T-helper 1 cell (primary cell): ENCODE results near the gene STX1A.
"Not testable (repeated sequence)": the region's sequence is repeated elsewhere in the genome, so short reads cannot be mapped to it uniquely, and the experiment has no call there.

Source experiments
- DNase-seq, 5 donors: peaks; one replicate each; pipeline ENCODE4 v3.0.0-alpha.2; 2012 to 2020

The STX1A gene

GRCh38 chr7:73681031-73681430 is 38.4 kb downstream of the STX1A start:
- DNase-seq = no peak

GRCh38 chr7:73680501-73680900 is 39.0 kb downstream of the STX1A start:
- no peak for DNase-seq

GRCh38 chr7:73679709-73680108 is 39.8 kb downstream of the STX1A start:
- no peak for DNase-seq

GRCh38 chr7:73678862-73679261 is 40.6 kb downstream of the STX1A start:
- no peak for DNase-seq

GRCh38 chr7:73676062-73676461 is 43.4 kb downstream of the STX1A start:
- DNase-seq = not testable (repeated sequence)

- no peak for DNase-seq
Measured at GRCh38 chr7:73674468-73675124, 44.9 kb downstream of the STX1A start.

GRCh38 chr7:73671857-73672445 is 47.5 kb downstream of the STX1A start:
- DNase-seq = no peak

GRCh38 chr7:73671322-73671661 is 48.2 kb downstream of the STX1A start:
- no peak for DNase-seq

- no peak for DNase-seq
Measured at GRCh38 chr7:73669858-73670385, 49.5 kb downstream of the STX1A start.

- no peak for DNase-seq
Measured at GRCh38 chr7:73669288-73669701, 50.2 kb downstream of the STX1A start.

- no peak for DNase-seq
Measured at GRCh38 chr7:73668886-73669230, 50.6 kb downstream of the STX1A start.

- DNase-seq = no peak
Measured at GRCh38 chr7:73668103-73668885, 51.2 kb downstream of the STX1A start.

- DNase-seq = peak; percentile 88 to 94 (median 90)
Measured at GRCh38 chr7:73667344-73668102, 51.9 kb downstream of the STX1A start, which contains the start of gene VPS37D. Gene VPS37D, plus strand, starts transcription at chr7:73667831. Its CDS starts 128 bp downstream, at chr7:73667959.

GRCh38 chr7:73663033-73663432 is 56.4 kb downstream of the STX1A start:
- no peak for DNase-seq

- DNase-seq = not testable (repeated sequence)
Measured at GRCh38 chr7:73660594-73660993, 58.9 kb downstream of the STX1A start.

- no peak for DNase-seq
Measured at GRCh38 chr7:73659983-73660382, 59.5 kb downstream of the STX1A start.

GRCh38 chr7:73655309-73655708 is 64.2 kb downstream of the STX1A start:
- DNase-seq = not testable (repeated sequence)

- DNase-seq = no peak
Measured at GRCh38 chr7:73652541-73652949, 66.9 kb downstream of the STX1A start.

GRCh38 chr7:73650524-73650923 is 68.9 kb downstream of the STX1A start:
- no peak for DNase-seq

- no peak for DNase-seq
Measured at GRCh38 chr7:73649576-73649975, 69.9 kb downstream of the STX1A start.
